H1 (cell line): Measurements from ENCODE around the gene DNAH12. TPM values are rescaled to one million over a fixed set of nuclear protein-coding genes. Genes with fewer than 3 reads are reported as not detected.

Experiments used
- CTCF ChIA-PET: fragments of 300-600 bp; sonication (Branson Sonifier 250); formaldehyde crosslinking; loops from one replicate; lab custom pipeline; 2021; ENCODE audit not compliant: partially characterized antibody; lab: Charles Lee
- POLR2A ChIA-PET: fragments of 300-600 bp; sonication (Branson Sonifier 250); formaldehyde crosslinking; loops from one replicate; lab custom pipeline; 2021; ENCODE audit warnings: inconsistent platforms; ENCODE audit not compliant: partially characterized antibody; lab: Charles Lee
- DNase-seq, 2 experiments: peaks; one replicate each; pipeline versions ENCODE4 v3.0.0 to v3.0.0-alpha.2; 2010 to 2022; ENCODE audit warnings: low spot score in 2 of 2, low read depth in 1 of 2, mixed read lengths in 1 of 2
- FAIRE-seq: peaks from 2 replicates; lab custom pipeline; 2011; peaks lifted over from hg19 to GRCh38; lab: Jason Lieb, UNC
- H2AFZ ChIP-seq: 2 replicates; pipeline ENCODE4 v1.8.1; 2012; ENCODE audit warnings: low read length, inconsistent platforms
- H2AK5ac ChIP-seq: 2 replicates; pipeline ENCODE4 v1.6.1; 2013; ENCODE audit warnings: low read depth, low read length
- H2BK120ac ChIP-seq: replicated peaks from 2 replicates; pipeline ENCODE3; 2013; ENCODE audit warnings: low read depth, low read length, inconsistent platforms
- H2BK12ac ChIP-seq: 2 replicates; pipeline ENCODE4 v1.6.1; 2013; ENCODE audit warnings: low read depth, low read length
- H2BK15ac ChIP-seq: 2 replicates; pipeline ENCODE4 v1.6.1; 2013; ENCODE audit warnings: low read length
- H2BK20ac ChIP-seq: 2 replicates; pipeline ENCODE4 v1.6.1; 2013; ENCODE audit warnings: low read length
- H2BK5ac ChIP-seq: 2 replicates; pipeline ENCODE4 v1.6.1; 2013; ENCODE audit warnings: low read depth, low read length
- H3K14ac ChIP-seq: 2 replicates; pipeline ENCODE4 v1.6.1; 2013; ENCODE audit warnings: inconsistent platforms; ENCODE audit not compliant: insufficient read length
- H3K18ac ChIP-seq: 2 replicates; pipeline ENCODE4 v1.6.1; 2013; ENCODE audit warnings: low read length; ENCODE audit errors: extremely low read depth
- H3K23ac ChIP-seq: 2 replicates; pipeline ENCODE4 v1.6.1; 2013; ENCODE audit warnings: inconsistent platforms; ENCODE audit not compliant: insufficient read length
- H3K23me2 ChIP-seq: 2 replicates; pipeline ENCODE4 v1.6.1; 2013; ENCODE audit warnings: low read depth, low read length
- H3K27ac ChIP-seq: 2 replicates; pipeline ENCODE4 v1.6.1; 2011; ENCODE audit warnings: low read depth, low read length, inconsistent platforms
- H3K27me3 ChIP-seq, 4 experiments: replicated peaks in 1 of 4; 1 replicate in 1 of 4; 2 replicates in 3 of 4; pipeline versions ENCODE4 v1.6.1 to v1.8.1; 2011 to 2013; ENCODE audit warnings: low read length in 3 of 4, mild to moderate bottlenecking in 3 of 4, inconsistent platforms in 2 of 4, mixed read lengths in 2 of 4, moderate library complexity in 1 of 4; ENCODE audit not compliant: control insufficient read depth in 3 of 4, insufficient read depth in 3 of 4; ENCODE audit errors: extremely low read depth in 1 of 4
- H3K36me3 ChIP-seq, 4 experiments: 2 replicates each; pipeline versions ENCODE4 v1.6.1 to v1.8.1; 2011 to 2013; ENCODE audit warnings: mild to moderate bottlenecking in 4 of 4, low read length in 3 of 4, moderate library complexity in 2 of 4, control low read depth in 1 of 4, inconsistent platforms in 1 of 4; ENCODE audit not compliant: insufficient read depth in 4 of 4, control insufficient read depth in 2 of 4
- H3K4ac ChIP-seq: replicated peaks from 2 replicates; pipeline ENCODE3; 2013; ENCODE audit warnings: low read length, low read depth, mixed read lengths, inconsistent platforms; ENCODE audit not compliant: insufficient read length
- H3K4me1 ChIP-seq, 4 experiments: replicated peaks in 1 of 4; 1 replicate in 1 of 4; 2 replicates in 3 of 4; pipeline versions ENCODE4 v1.6.1 to v1.8.1; 2011 to 2013; ENCODE audit warnings: low read length in 3 of 4, inconsistent platforms in 2 of 4, mixed read lengths in 1 of 4; ENCODE audit not compliant: insufficient read depth in 4 of 4, control insufficient read depth in 3 of 4
- H3K4me2 ChIP-seq, 2 experiments: 2 replicates each; pipeline versions ENCODE4 v1.6.1 to v1.8.1; 2011 to 2013; ENCODE audit warnings: low read depth in 2 of 2, low read length in 2 of 2, control low read depth in 1 of 2, inconsistent platforms in 1 of 2, mild to moderate bottlenecking in 1 of 2; ENCODE audit not compliant: insufficient read depth in 1 of 2
- H3K4me3 ChIP-seq, 4 experiments: fragments of 200-600, 300-600 bp in 1 of 4; sonication (generic), shearing (Covaris generic), sonication (Bioruptor Twin) in 1 of 4; 2 replicates each; pipeline versions ENCODE4 v1.5.1 to v1.8.1; 2011 to 2016; ENCODE audit warnings: low read length in 4 of 4, low read depth in 3 of 4, control low read depth in 2 of 4, inconsistent platforms in 2 of 4, mild to moderate bottlenecking in 2 of 4, mixed read lengths in 1 of 4, moderate library complexity in 1 of 4; ENCODE audit not compliant: insufficient read depth in 2 of 4; ENCODE audit errors: extremely low read depth in 1 of 4
- H3K56ac ChIP-seq: replicated peaks from 2 replicates; pipeline ENCODE3; 2013; ENCODE audit warnings: low read depth, mild to moderate bottlenecking, mixed read lengths, low read length, inconsistent platforms; ENCODE audit not compliant: insufficient read length
- H3K79me1 ChIP-seq: 2 replicates; pipeline ENCODE4 v1.6.1; 2013; ENCODE audit warnings: low read depth, low read length, control low read depth
- H3K79me2 ChIP-seq, 2 experiments: 2 replicates each; pipeline versions ENCODE4 v1.6.1 to v1.8.1; 2012 to 2013; ENCODE audit warnings: low read length in 2 of 2, mild to moderate bottlenecking in 2 of 2, inconsistent platforms in 1 of 2; ENCODE audit not compliant: insufficient read depth in 2 of 2, control insufficient read depth in 1 of 2
- H3K9ac ChIP-seq, 4 experiments: replicated peaks in 1 of 4; 1 replicate in 1 of 4; 2 replicates in 3 of 4; pipeline versions ENCODE4 v1.6.1 to v1.8.1; 2011 to 2013; ENCODE audit warnings: low read depth in 3 of 4, low read length in 3 of 4, control low read depth in 2 of 4, mild to moderate bottlenecking in 2 of 4, moderate library complexity in 2 of 4, inconsistent platforms in 1 of 4; ENCODE audit errors: extremely low read depth in 1 of 4
- H3K9me3 ChIP-seq, 2 experiments: 2 replicates each; pipeline versions ENCODE4 v1.6.1 to v1.8.1; 2012 to 2013; ENCODE audit warnings: mild to moderate bottlenecking in 2 of 2, moderate library complexity in 2 of 2, control low read depth in 1 of 2, inconsistent platforms in 1 of 2, low read depth in 1 of 2, low read length in 1 of 2, mixed read lengths in 1 of 2; ENCODE audit not compliant: insufficient read depth in 2 of 2
- H4K20me1 ChIP-seq, 2 experiments: replicated peaks in 1 of 2; 2 replicates each; pipeline versions ENCODE3 to v1.8.1; 2011 to 2013; ENCODE audit warnings: inconsistent platforms in 2 of 2, low read length in 2 of 2, mild to moderate bottlenecking in 1 of 2; ENCODE audit not compliant: insufficient read depth in 2 of 2, control insufficient read depth in 1 of 2
- H4K5ac ChIP-seq: 2 replicates; pipeline ENCODE4 v1.6.1; 2013; ENCODE audit warnings: low read length, low read depth, mixed read lengths, inconsistent platforms; ENCODE audit not compliant: insufficient read length
- H4K8ac ChIP-seq: 2 replicates; pipeline ENCODE4 v1.8.0; 2013; ENCODE audit warnings: mild to moderate bottlenecking, moderate library complexity, low read length, inconsistent platforms; ENCODE audit not compliant: insufficient read depth; ENCODE audit errors: extremely low read depth
- H4K91ac ChIP-seq: replicated peaks from 2 replicates; pipeline ENCODE3; 2013; ENCODE audit warnings: low read length, mixed read lengths, inconsistent platforms; ENCODE audit not compliant: insufficient read length
- CHD2 ChIP-seq: IDR thresholded peaks from 2 replicates; pipeline ENCODE4 v1.6.1; 2012; ENCODE audit warnings: low read length, improper control_type of control experiment
- JUN ChIP-seq: IDR thresholded peaks from 2 replicates; pipeline ENCODE4 v1.6.1; 2011; ENCODE audit warnings: low read depth, mild to moderate bottlenecking, improper control_type of control experiment, low read length
- JUND ChIP-seq: IDR thresholded peaks from 2 replicates; pipeline ENCODE4 v1.6.1; 2011; ENCODE audit warnings: mild to moderate bottlenecking, improper control_type of control experiment, low read length
- MAFK ChIP-seq: IDR thresholded peaks from 2 replicates; pipeline ENCODE4 v1.6.1; 2012; ENCODE audit warnings: low read depth, mild to moderate bottlenecking, improper control_type of control experiment, low read length
- POU5F1 ChIP-seq: IDR thresholded peaks from 2 replicates; pipeline ENCODE4 v1.6.1; 2011; ENCODE audit warnings: low read depth, mild to moderate bottlenecking, low read length, moderate library complexity
- polyA plus RNA-seq, 7 experiments: library from polyadenylated mRNA; depleted of rRNA in 3 of 7; stranded (reverse) in 5 of 7; unstranded in 2 of 7; fragments of >200 nt in 5 of 7; fragments of 200-250 nt in 2 of 7; gene quantifications; 1 replicate in 5 of 7; 2 replicates in 1 of 7; 4 replicates in 1 of 7; pipeline versions ENCODE4 v1.2.1 to v1.2.3, GENCODE V29; 2011 to 2013; ENCODE audit warnings: missing spikeins in 2 of 7, mixed read lengths in 2 of 7
- total RNA-seq: library from RNA; stranded (reverse); fragmentation: NEBNext Ultra II Directional; extraction: Animal tissue kit (Norgen Biotek cat#: 25700); gene quantifications from 2 replicates; pipeline ENCODE4 v1.2.1, GENCODE V29; 2021

Gene DNAH12
- total and polyA plus RNA-seq, 2 of the 8 experiments (the other 6 are each of a cell fraction or from before 2014, with no cell fraction given) = not detected

DNA sequence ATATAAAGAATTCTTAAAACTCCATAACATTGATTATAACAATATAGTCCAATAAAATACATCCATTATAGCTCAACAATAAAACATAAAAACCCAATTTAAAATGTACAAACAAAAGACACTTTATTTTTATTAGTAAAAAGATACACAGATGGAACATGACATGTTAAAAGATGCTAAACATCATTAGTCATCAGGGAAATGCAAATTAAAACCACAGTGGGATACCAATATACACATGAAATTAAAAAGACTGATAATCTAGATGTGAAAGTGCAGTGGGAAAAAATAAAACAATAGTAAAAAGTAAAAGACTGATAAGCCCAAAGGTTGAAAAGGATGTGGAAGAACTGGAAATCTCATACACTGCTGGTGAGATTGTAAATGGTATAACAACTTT lies 46.2 kb downstream of the DNAH12 start:
- H3K27ac ChIP-seq = no peak overlapping the region
- H3K4ac ChIP-seq = no peak overlapping the region
- H4K20me1 ChIP-seq = no peaks in the 10 kb centered on the region
- H2BK15ac ChIP-seq = no peak overlapping the region
- no peak overlapping the region for H3K9ac ChIP-seq
- no peak overlapping the region for H2AK5ac ChIP-seq
- H4K8ac ChIP-seq = no peak overlapping the region
- no peaks in the 10 kb centered on the region for H3K4me1 ChIP-seq
- H3K9me3 ChIP-seq = no peaks in the 10 kb centered on the region
- H2BK5ac ChIP-seq = no peak overlapping the region
- H3K4me2 ChIP-seq = no peak overlapping the region
- no peaks in the 10 kb centered on the region for H3K79me1 ChIP-seq
- H2BK12ac ChIP-seq = no peak overlapping the region
- ChIA-PET POLR2A (no interaction called here), CTCF (no interaction called here)
- no peak for TF ChIP-seq POU5F1
- TF ChIP-seq JUND = no peak
- TF ChIP-seq CHD2 = no peak
- no peak for TF ChIP-seq MAFK
- no peak for TF ChIP-seq JUN
- H3K14ac ChIP-seq = no peak overlapping the region
- no peaks in the 10 kb centered on the region for H3K79me2 ChIP-seq
- FAIRE-seq (no peak), DNase-seq (no peak)
- no peak overlapping the region for H2AFZ ChIP-seq
- no peak overlapping the region for H4K5ac ChIP-seq
- H2BK120ac ChIP-seq = no peak overlapping the region
- H3K23me2 ChIP-seq = no peaks in the 10 kb centered on the region
- no peaks in the 10 kb centered on the region for H3K27me3 ChIP-seq
- no peak overlapping the region for H3K18ac ChIP-seq
- H4K91ac ChIP-seq = no peak overlapping the region
- H3K23ac ChIP-seq = no peak overlapping the region
- no peaks in the 10 kb centered on the region for H3K36me3 ChIP-seq
- no peak overlapping the region for H2BK20ac ChIP-seq
- H3K56ac ChIP-seq = no peak overlapping the region
- H3K4me3 ChIP-seq = no peak overlapping the region
